IMR-90 (cell line): ENCODE data around the gene REPIN1. TPM values are rescaled to one million over a fixed set of nuclear protein-coding genes. Genes with fewer than 3 reads are reported as not detected.

Source experiments
- ATAC-seq: fragments of 200-7000 bp; cut with Tn5 transposase; 2 replicates; pipeline ENCODE4 v1.9.1; 2020; ENCODE audit warnings: low read depth, mild to moderate bottlenecking, moderate library complexity
- BruUV-seq: library from RNA; stranded (reverse); fragments of 400-500 nt; replicated peaks from 2 replicates; lab custom pipeline; 2021; lab: Mats Ljungman, UMichigan
- CTCF ChIA-PET: fragments of 300-600 bp; formaldehyde crosslinking; extraction: SDS; loops from one replicate; lab custom pipeline; 2021; ENCODE audit warnings: antibody characterized with exemption; lab: Yijun Ruan, JAX
- POLR2A ChIA-PET: fragments of 300-600 bp; sonication (Branson Sonifier 250); formaldehyde crosslinking; loops from one replicate; lab custom pipeline; 2022; ENCODE audit warnings: antibody characterized with exemption; ENCODE audit not compliant: unreplicated experiment; lab: Charles Lee
- DNase-seq: peaks from one replicate; pipeline ENCODE4 v3.0.0; 2013
- H2AFZ ChIP-seq: replicated peaks from 2 replicates; pipeline ENCODE3; 2013; ENCODE audit warnings: low read length, mild to moderate bottlenecking; ENCODE audit not compliant: poor library complexity
- H2AK5ac ChIP-seq: 2 replicates; pipeline ENCODE4 v1.6.1; 2013; ENCODE audit warnings: low read depth, low read length, inconsistent platforms
- H2AK9ac ChIP-seq: replicated peaks from 2 replicates; pipeline ENCODE3; 2013; ENCODE audit warnings: mild to moderate bottlenecking, low read depth, low read length, moderate library complexity; ENCODE audit not compliant: poor library complexity
- H2BK120ac ChIP-seq: 2 replicates; pipeline ENCODE4 v1.6.1; 2013; ENCODE audit warnings: low read depth, low read length, inconsistent platforms
- H2BK15ac ChIP-seq: 3 replicates; pipeline ENCODE4 v1.6.1; 2013; ENCODE audit warnings: low read depth, low read length, inconsistent platforms
- H2BK20ac ChIP-seq: 2 replicates; pipeline ENCODE4 v1.6.1; 2013; ENCODE audit warnings: low read depth, mild to moderate bottlenecking, inconsistent platforms, low read length, moderate library complexity
- H2BK5ac ChIP-seq: 2 replicates; pipeline ENCODE4 v1.6.1; 2013; ENCODE audit warnings: mild to moderate bottlenecking, low read depth, low read length, inconsistent platforms; ENCODE audit not compliant: poor library complexity, severe bottlenecking
- H3K14ac ChIP-seq: replicated peaks from 2 replicates; pipeline ENCODE4 v1.6.1; 2013; ENCODE audit warnings: low read depth, low read length, inconsistent platforms
- H3K18ac ChIP-seq: 2 replicates; pipeline ENCODE4 v1.6.1; 2013; ENCODE audit warnings: low read depth, low read length, control low read depth
- H3K23ac ChIP-seq: 2 replicates; pipeline ENCODE4 v1.6.1; 2013; ENCODE audit warnings: low read depth, low read length, inconsistent platforms
- H3K27ac ChIP-seq: 2 replicates; pipeline ENCODE4 v1.5.1; 2013; ENCODE audit warnings: mild to moderate bottlenecking, control low read depth, low read length; ENCODE audit not compliant: insufficient read depth
- H3K27me3 ChIP-seq: 2 replicates; pipeline ENCODE4 v1.6.1; 2013; ENCODE audit warnings: low read length; ENCODE audit not compliant: control insufficient read depth, insufficient read depth
- H3K36me3 ChIP-seq: 2 replicates; pipeline ENCODE4 v1.6.1; 2013; ENCODE audit warnings: low read length, mixed read lengths; ENCODE audit not compliant: control insufficient read depth, insufficient read depth
- H3K4ac ChIP-seq: 2 replicates; pipeline ENCODE4 v1.6.1; 2013; ENCODE audit warnings: low read depth, low read length, inconsistent platforms
- H3K4me1 ChIP-seq: 2 replicates; pipeline ENCODE4 v1.6.1; 2013; ENCODE audit warnings: low read length, mixed read lengths; ENCODE audit not compliant: control insufficient read depth, insufficient read depth
- H3K4me2 ChIP-seq: 2 replicates; pipeline ENCODE4 v1.6.1; 2013; ENCODE audit warnings: low read depth, mild to moderate bottlenecking, control low read depth, low read length, moderate library complexity
- H3K4me3 ChIP-seq: 2 replicates; pipeline ENCODE4 v1.5.1; 2013; ENCODE audit warnings: low read depth, mild to moderate bottlenecking, control low read depth, low read length, moderate library complexity; ENCODE audit not compliant: insufficient read depth
- H3K56ac ChIP-seq: 2 replicates; pipeline ENCODE4 v1.6.1; 2013; ENCODE audit warnings: low read length, inconsistent platforms; ENCODE audit not compliant: insufficient read depth; ENCODE audit errors: extremely low read depth
- H3K79me1 ChIP-seq, 2 experiments: 2 replicates each; pipeline ENCODE4 v1.6.1; 2013; ENCODE audit warnings: low read length in 2 of 2, inconsistent platforms in 1 of 2, low read depth in 1 of 2
- H3K9ac ChIP-seq: 2 replicates; pipeline ENCODE4 v1.6.1; 2013; ENCODE audit warnings: low read depth, low read length, control low read depth
- H3K9me1 ChIP-seq: 2 replicates; pipeline ENCODE4 v1.6.1; 2013; ENCODE audit warnings: low read length, inconsistent platforms; ENCODE audit not compliant: insufficient read depth
- H3K9me3 ChIP-seq: 2 replicates; pipeline ENCODE4 v1.6.1; 2013; ENCODE audit warnings: low read length; ENCODE audit not compliant: control insufficient read depth, insufficient read depth
- H4K20me1 ChIP-seq: 2 replicates; pipeline ENCODE4 v1.6.1; 2013; ENCODE audit warnings: low read length, inconsistent platforms; ENCODE audit not compliant: insufficient read depth
- H4K5ac ChIP-seq: 2 replicates; pipeline ENCODE4 v1.6.1; 2013; ENCODE audit warnings: mild to moderate bottlenecking, low read depth, low read length, control low read depth
- H4K8ac ChIP-seq, 2 experiments: 2 replicates each; pipeline ENCODE4 v1.6.1; 2013; ENCODE audit warnings: low read depth in 2 of 2, low read length in 2 of 2, control low read depth in 1 of 2, inconsistent platforms in 1 of 2
- H4K91ac ChIP-seq: 2 replicates; pipeline ENCODE4 v1.6.1; 2013; ENCODE audit warnings: low read depth, low read length, inconsistent platforms; ENCODE audit not compliant: insufficient read depth
- BHLHE40 ChIP-seq: fragments of 150-350 bp; IDR thresholded peaks from 2 replicates; pipeline ENCODE4 v1.6.1; 2016; ENCODE audit warnings: mild to moderate bottlenecking, low read depth, low read length
- CEBPB ChIP-seq: IDR thresholded peaks from 2 replicates; pipeline ENCODE4 v1.6.1; 2012; ENCODE audit warnings: low read depth, low read length, improper control_type of control experiment
- CHD1 ChIP-seq: IDR thresholded peaks from 2 replicates; pipeline ENCODE4 v1.6.1; 2012; ENCODE audit warnings: low read depth, low read length, improper control_type of control experiment
- CTCF ChIP-seq: conservative IDR thresholded peaks from 2 replicates; pipeline ENCODE4 v1.5.1; 2012; ENCODE audit warnings: mild to moderate bottlenecking, low read depth, low read length, improper control_type of control experiment
- ELK1 ChIP-seq: fragments of 150-350 bp; IDR thresholded peaks from 2 replicates; pipeline ENCODE4 v1.6.1; 2016; ENCODE audit warnings: low read depth, mild to moderate bottlenecking, low read length, moderate library complexity, borderline replicate concordance
- FOS ChIP-seq: fragments of 150-350 bp; IDR thresholded peaks from 2 replicates; pipeline ENCODE4 v1.6.1; 2016; ENCODE audit warnings: low read depth, low read length
- MAFK ChIP-seq: IDR thresholded peaks from 2 replicates; pipeline ENCODE4 v1.6.1; 2012; ENCODE audit warnings: low read depth, low read length, improper control_type of control experiment
- MAZ ChIP-seq: IDR thresholded peaks from 2 replicates; pipeline ENCODE4 v1.6.1; 2012; ENCODE audit warnings: low read depth, mild to moderate bottlenecking, low read length, improper control_type of control experiment, moderate library complexity, borderline replicate concordance
- MXI1 ChIP-seq: IDR thresholded peaks from 2 replicates; pipeline ENCODE4 v1.6.1; 2012; ENCODE audit warnings: low read depth, mild to moderate bottlenecking, low read length, moderate library complexity, borderline replicate concordance
- NFE2L2 ChIP-seq: fragments of 150-350 bp; IDR thresholded peaks from 2 replicates; pipeline ENCODE4 v1.6.1; 2016; ENCODE audit warnings: low read depth, mild to moderate bottlenecking, low read length
- POLR2A ChIP-seq: IDR thresholded peaks from 2 replicates; pipeline ENCODE4 v1.6.1; 2012; ENCODE audit warnings: mild to moderate bottlenecking, low read depth, low read length
- RAD21 ChIP-seq: IDR thresholded peaks from 2 replicates; pipeline ENCODE4 v1.6.1; 2012; ENCODE audit warnings: low read length, improper control_type of control experiment
- RCOR1 ChIP-seq: IDR thresholded peaks from 2 replicates; pipeline ENCODE4 v1.6.1; 2012; ENCODE audit warnings: mild to moderate bottlenecking, low read length, improper control_type of control experiment; ENCODE audit not compliant: insufficient replicate concordance
- RFX5 ChIP-seq: IDR thresholded peaks from 2 replicates; pipeline ENCODE4 v1.8.0; 2012; ENCODE audit warnings: low read depth, mild to moderate bottlenecking, low read length, moderate library complexity
- SMC3 ChIP-seq: fragments of 150-350 bp; IDR thresholded peaks from 2 replicates; pipeline ENCODE4 v1.6.1; 2016; ENCODE audit warnings: low read depth, mild to moderate bottlenecking, antibody characterized with exemption, low read length, moderate library complexity
- USF2 ChIP-seq: fragments of 150-350 bp; IDR thresholded peaks from 2 replicates; pipeline ENCODE4 v1.6.1; 2017; ENCODE audit warnings: mild to moderate bottlenecking, antibody characterized with exemption, low read length, low read depth
- WGBS, 2 experiments: methylation state at CpG; one replicate each; pipeline versions ENCODE4 v1.1.5 to v1.1.7; 2013; ENCODE audit warnings: missing lambda C conversion rate in 2 of 2; ENCODE audit not compliant: insufficient read length in 1 of 2; ENCODE audit errors: extremely low coverage in 2 of 2; 5-methylcytosine and 5-hydroxymethylcytosine counted together
- dilution Hi-C: fragments of 300-500 bp; cut with HindIII; formaldehyde crosslinking; loops from one replicate; pipeline ENCODE4 v1.14.3; 2018; ENCODE audit warnings: low sequenced_read_pairs; ENCODE audit not compliant: unreplicated experiment
- in situ Hi-C: fragments of 300-500 bp; cut with MboI; formaldehyde crosslinking; loops from 3 replicates; pipeline ENCODE4 v1.14.3; 2019; ENCODE audit warnings: low sequenced_read_pairs, inconsistent platforms, mixed read lengths
- intact Hi-C: fragments of 100-400 bp; cut with micrococcal nuclease; formaldehyde crosslinking; loops from 2 replicates; pipeline ENCODE4 v1.10.0; 2022
- polyA plus RNA-seq, 3 experiments: library from polyadenylated mRNA; depleted of rRNA; stranded (reverse); fragments of >200 nt; gene quantifications; 2 replicates each; pipeline ENCODE4 v1.2.3, GENCODE V29; 2012; ENCODE audit warnings: low replicate concordance in 1 of 3
- total RNA-seq: library from RNA; depleted of rRNA; stranded (reverse); fragments of >200 nt; gene quantifications from 2 replicates; pipeline ENCODE4 v1.2.3, GENCODE V29; 2012

REPIN1 gene
- total and polyA plus RNA-seq, 2 of the 4 experiments (the other 2 are of a cell fraction): 19.4 to 50.6 TPM

- in situ Hi-C loops (loop anchor here (25.0 kb wide), 2 partner anchors 537 to 588 kb away; partner anchors contain the start of genes ATP6V0E2, KCNH2 and NOS3), intact Hi-C loops (no loop called here), dilution Hi-C loops (no loop called here)
- H3K4me3 ChIP-seq: no peak overlapping the region
- H4K20me1 ChIP-seq: no peaks in the 10 kb centered on the region
- BruUV-seq: no TSS peak
- H3K56ac ChIP-seq: no peak overlapping the region
- ATAC-seq: no peak
- peaks cover 7% of the 10 kb centered on the region; the same call in 1 of the 2 replicates for H3K9me1 ChIP-seq
- no peak for DNase-seq
- H3K4me2 ChIP-seq: no peak overlapping the region
- H4K91ac ChIP-seq: no peak overlapping the region
- no peak overlapping the region for H2AFZ ChIP-seq
- H3K27me3 ChIP-seq: no peaks in the 10 kb centered on the region
- ChIA-PET CTCF (no interaction called here), POLR2A (no interaction called here)
- H3K9me3 ChIP-seq: no peaks in the 10 kb centered on the region
- H4K5ac ChIP-seq: no peak overlapping the region
- TF ChIP-seq SMC3 (no peak), CTCF (no peak), MAFK (no peak), RAD21 (no peak), ELK1 (no peak), CHD1 (no peak), MAZ (no peak), RFX5 (no peak), FOS (no peak), POLR2A (no peak), NFE2L2 (no peak), RCOR1 (no peak), MXI1 (no peak), USF2 (no peak), CEBPB (no peak), BHLHE40 (no peak)
- H2AK5ac ChIP-seq: no peak overlapping the region
- peaks cover 13% of the 10 kb centered on the region for H3K4me1 ChIP-seq
- H3K23ac ChIP-seq: no peak overlapping the region
- H3K27ac ChIP-seq: no peak overlapping the region
- H2AK9ac ChIP-seq: no peak overlapping the region
- no peak overlapping the region for H3K18ac ChIP-seq
- no peak overlapping the region for H2BK5ac ChIP-seq
- peaks cover 22% of the 10 kb centered on the region; the same call in 1 of the 2 replicates for H3K36me3 ChIP-seq
- 92% methylated on average over 7 of the region's 15 CpGs; no CpG with 5 or more reads in 1 of the 2 experiments for WGBS, 2 experiments
- no peak overlapping the region for H2BK120ac ChIP-seq
- H4K8ac ChIP-seq: no peak overlapping the region
- H2BK20ac ChIP-seq: no peak overlapping the region
- no peak overlapping the region for H3K4ac ChIP-seq
- H2BK15ac ChIP-seq: no peak overlapping the region
- H3K9ac ChIP-seq: no peak overlapping the region
- no peak overlapping the region for H3K14ac ChIP-seq
- H3K79me1 ChIP-seq: peaks cover 6 to 22% of the 10 kb centered on the region in 2 experiments; a peak in 1 of 4 replicates
Observed at GRCh38 chr7:150399421-150400007, 30.9 kb downstream of the REPIN1 start.
